GM12874 (cell line): ENCODE data around the gene MALAT1.

Experiments used
- CTCF ChIP-seq: IDR thresholded peaks from 2 replicates; pipeline ENCODE4 v1.5.1; 2011; ENCODE audit warnings: low read depth, mild to moderate bottlenecking, control low read depth, low read length, moderate library complexity; ENCODE audit not compliant: insufficient read depth

MALAT1 gene

GRCh38 chr11:65468874-65469333, 29.9 kb upstream of the MALAT1 start:
- peak; percentile 80 for TF ChIP-seq CTCF

DNA sequence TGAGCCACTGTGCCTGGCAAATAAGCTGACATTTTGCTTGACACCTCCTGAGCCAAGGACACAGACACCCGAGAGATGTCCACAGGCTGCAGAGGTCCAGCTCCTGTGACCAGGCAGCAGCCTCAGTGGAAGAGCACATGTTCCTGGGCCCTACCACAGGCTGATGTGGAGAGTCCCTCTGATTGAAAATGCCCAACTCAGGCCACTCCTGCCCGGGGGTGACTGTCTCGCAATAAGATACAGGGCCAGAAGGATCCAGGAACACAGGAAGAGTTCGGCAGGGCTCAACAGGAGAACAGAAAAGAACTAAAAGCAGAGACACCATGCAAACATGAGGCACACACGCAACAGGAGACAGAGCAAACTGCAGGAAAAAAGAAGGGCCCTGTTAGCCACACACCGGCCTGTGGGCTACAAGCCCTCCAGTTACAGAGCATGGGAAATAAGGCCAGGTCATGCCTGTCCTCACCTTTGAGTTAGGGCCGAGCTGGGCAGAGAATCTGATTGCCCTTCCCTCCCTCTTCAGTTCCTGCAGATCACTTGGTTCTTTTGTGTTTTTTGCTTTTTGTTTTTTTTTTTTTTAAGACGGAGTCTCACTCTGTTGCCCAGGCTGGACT, 28.3 kb upstream of the MALAT1 start:
- no peak for TF ChIP-seq CTCF

GRCh38 chr11:65471447-65471891, 27.4 kb upstream of the MALAT1 start:
- peak; percentile 60 for TF ChIP-seq CTCF

DNA sequence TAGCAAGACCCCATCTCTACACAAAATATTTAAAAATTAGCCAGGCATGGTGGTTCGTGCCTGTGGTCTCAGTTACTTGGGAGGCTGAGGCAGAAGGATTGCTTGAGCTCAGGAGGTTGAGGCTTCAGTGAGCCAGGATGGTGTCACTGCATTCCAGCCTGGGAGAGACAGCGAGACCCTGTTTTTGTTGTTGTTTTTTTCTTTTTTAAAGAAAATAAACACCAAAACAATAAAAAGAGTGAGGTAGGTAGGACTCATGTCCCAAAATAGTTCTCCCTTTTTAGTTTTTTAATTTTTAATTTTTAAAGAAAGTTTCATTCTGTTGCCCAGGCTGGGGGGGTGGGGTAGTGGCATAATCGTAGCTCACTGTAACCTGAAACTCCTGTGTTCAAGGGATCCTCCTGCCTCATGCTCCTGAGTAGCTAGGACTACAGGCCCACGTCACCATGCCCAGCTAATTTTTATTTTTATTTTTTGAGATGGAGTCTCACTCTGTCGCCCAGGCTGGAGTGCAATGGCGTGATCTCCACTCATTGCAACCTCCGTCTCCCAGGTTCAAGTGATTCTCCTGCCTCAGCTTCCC, 25.5 kb upstream of the MALAT1 start:
- no peak for TF ChIP-seq CTCF

- TF ChIP-seq CTCF, result no peak
These were observed 24.0 kb upstream of the MALAT1 start for GRCh38 chr11:65474864-65475263.

DNA sequence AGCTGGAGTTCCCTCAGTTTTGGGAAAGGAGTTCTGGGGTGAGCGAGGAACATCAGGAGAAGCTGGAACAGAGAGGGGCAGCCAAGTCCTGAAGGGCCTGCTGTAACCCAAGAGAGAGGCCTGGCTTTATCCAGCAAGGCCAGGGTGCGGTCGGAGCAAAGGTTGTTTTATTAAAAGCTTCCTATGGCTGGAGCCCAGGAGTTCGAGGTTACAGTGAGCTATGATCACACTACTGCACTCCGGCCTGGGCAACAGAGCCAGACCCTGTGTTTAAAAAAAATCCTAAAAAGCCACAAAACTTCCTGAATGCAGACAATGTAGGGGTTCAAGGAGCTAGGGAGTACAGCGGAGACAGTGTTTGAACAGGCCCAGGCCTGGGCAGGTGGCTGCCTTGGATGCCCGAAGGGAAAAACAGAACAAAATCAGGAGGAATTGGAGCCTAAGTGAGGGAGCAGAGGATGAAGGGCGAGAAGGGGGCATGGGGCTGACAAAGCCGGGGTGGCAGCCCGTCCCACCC, 22.2 kb upstream of the MALAT1 start:
- TF ChIP-seq CTCF, result no peak

DNA sequence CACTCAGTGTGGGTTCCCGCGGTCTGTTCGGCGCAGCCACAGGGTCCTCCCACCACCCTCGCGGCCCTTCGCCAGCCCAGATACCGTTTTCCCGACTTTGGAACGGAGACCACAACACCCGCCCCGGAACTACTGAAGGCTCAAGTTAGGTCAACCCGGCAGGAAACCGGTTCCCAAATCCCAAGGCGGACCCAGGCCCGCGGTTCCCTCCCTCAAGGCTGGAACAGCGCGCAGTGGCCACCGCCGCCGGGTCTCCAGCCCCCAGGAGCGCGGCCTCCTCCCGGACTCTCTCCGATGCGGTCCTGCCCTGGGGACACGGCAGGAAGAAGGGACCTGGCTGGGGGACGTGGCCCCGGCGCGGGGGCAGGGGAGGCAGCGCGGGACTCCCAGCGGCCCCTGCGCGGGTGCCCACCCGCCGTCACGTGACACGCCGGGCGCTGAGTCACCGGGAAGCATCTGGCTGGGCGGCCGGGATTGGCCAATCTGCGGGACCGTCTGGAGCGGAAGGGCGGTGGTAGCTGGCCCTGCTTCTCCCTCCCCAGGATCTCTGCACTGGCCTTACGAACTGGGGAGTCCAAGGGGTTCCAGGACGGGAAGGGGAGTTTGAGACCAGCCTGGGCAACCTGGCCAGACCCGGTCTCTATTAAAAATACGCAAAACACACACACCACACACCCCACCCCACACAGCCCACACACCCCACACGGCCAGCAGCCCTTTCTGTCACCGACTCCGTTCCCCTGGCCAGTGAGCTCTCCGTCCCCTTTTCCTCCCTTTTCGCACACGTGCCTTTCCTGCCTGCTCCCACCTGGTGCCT, 21.5 kb upstream of the MALAT1 start:
- no peak for TF ChIP-seq CTCF
